B cell (primary cell): ENCODE results near the gene SEPSECS.

ENCODE experiments used
- EZH2 ChIP-seq: IDR thresholded peaks from 2 replicates; pipeline ENCODE4 v1.6.1; 2012; ENCODE audit warnings: borderline replicate concordance, low read depth, mild to moderate bottlenecking, moderate library complexity, low read length; ENCODE audit not compliant: insufficient read depth, poor library complexity, severe bottlenecking
- TF ChIP-seq, protein P1 (sequence below): fragments of 200-600 bp; IDR thresholded peaks from one replicate; pipeline ENCODE4 v1.8.0; 2022; ENCODE audit warnings: antibody characterized with exemption, mild to moderate bottlenecking

DNA sequence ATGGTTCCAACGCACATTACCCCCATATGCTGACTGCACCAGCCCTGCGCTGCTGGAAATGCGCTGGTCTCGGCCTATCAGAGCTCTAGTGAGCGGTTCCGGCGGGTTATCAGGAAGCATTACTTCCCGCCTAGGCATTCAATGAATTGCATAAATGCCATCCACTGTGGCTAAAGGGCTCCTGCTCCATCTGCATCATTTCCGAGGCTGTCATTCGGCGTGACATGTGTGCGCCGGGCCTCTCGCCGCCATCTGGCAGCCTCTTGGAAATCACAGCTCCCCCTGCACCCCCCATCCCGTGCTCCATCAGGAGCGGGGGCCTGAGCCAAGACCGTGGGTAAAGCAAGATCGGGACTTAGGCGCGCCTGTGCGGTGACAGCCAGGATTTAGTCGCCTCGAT lies 64.4 kb downstream of the SEPSECS start:
- TF ChIP-seq, protein P1, sequence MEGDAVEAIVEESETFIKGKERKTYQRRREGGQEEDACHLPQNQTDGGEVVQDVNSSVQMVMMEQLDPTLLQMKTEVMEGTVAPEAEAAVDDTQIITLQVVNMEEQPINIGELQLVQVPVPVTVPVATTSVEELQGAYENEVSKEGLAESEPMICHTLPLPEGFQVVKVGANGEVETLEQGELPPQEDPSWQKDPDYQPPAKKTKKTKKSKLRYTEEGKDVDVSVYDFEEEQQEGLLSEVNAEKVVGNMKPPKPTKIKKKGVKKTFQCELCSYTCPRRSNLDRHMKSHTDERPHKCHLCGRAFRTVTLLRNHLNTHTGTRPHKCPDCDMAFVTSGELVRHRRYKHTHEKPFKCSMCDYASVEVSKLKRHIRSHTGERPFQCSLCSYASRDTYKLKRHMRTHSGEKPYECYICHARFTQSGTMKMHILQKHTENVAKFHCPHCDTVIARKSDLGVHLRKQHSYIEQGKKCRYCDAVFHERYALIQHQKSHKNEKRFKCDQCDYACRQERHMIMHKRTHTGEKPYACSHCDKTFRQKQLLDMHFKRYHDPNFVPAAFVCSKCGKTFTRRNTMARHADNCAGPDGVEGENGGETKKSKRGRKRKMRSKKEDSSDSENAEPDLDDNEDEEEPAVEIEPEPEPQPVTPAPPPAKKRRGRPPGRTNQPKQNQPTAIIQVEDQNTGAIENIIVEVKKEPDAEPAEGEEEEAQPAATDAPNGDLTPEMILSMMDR = no peak
- TF ChIP-seq EZH2 = no peak
